Astrocyte (in vitro differentiated cells and primary cell): ENCODE data around the gene PIP. TPM values are rescaled to one million over a fixed set of nuclear protein-coding genes. Genes with fewer than 3 reads are reported as not detected.
"Not testable (repeated sequence)": the region's sequence is repeated elsewhere in the genome, so short reads cannot be mapped to it uniquely, and the experiment has no call there.

Source experiments
- DNase-seq: peaks from one replicate; pipeline ENCODE4 v3.0.0-alpha.2; 2010; ENCODE audit warnings: low read depth
- FAIRE-seq: peaks from 2 replicates; lab custom pipeline; 2011; peaks lifted over from hg19 to GRCh38; lab: Jason Lieb, UNC
- H2AFZ ChIP-seq: 2 replicates; pipeline ENCODE4 v1.6.0; 2012; ENCODE audit warnings: low read depth, low read length, inconsistent platforms
- H3K27ac ChIP-seq: 2 replicates; pipeline ENCODE4 v1.5.1; 2011; ENCODE audit warnings: low read depth, low read length, inconsistent platforms
- H3K27me3 ChIP-seq: 2 replicates; pipeline ENCODE4 v1.6.0; 2011; ENCODE audit warnings: low read length, inconsistent platforms; ENCODE audit not compliant: insufficient read depth
- H3K36me3 ChIP-seq: 2 replicates; pipeline ENCODE4 v1.5.1; 2011; ENCODE audit warnings: low read length, inconsistent platforms; ENCODE audit not compliant: insufficient read depth
- H3K4me1 ChIP-seq: 2 replicates; pipeline ENCODE4 v1.5.1; 2011; ENCODE audit warnings: low read length, inconsistent platforms; ENCODE audit not compliant: insufficient read depth
- H3K4me2 ChIP-seq: 2 replicates; pipeline ENCODE4 v1.6.0; 2012; ENCODE audit warnings: low read length, inconsistent platforms
- H3K4me3 ChIP-seq: 2 replicates; pipeline ENCODE4 v1.5.1; 2011; ENCODE audit warnings: low read depth, mild to moderate bottlenecking, low read length, inconsistent platforms; ENCODE audit not compliant: insufficient read depth
- H3K79me2 ChIP-seq: 2 replicates; pipeline ENCODE4 v1.6.0; 2012; ENCODE audit warnings: mild to moderate bottlenecking, low read length, inconsistent platforms; ENCODE audit not compliant: insufficient read depth
- H3K9ac ChIP-seq: 2 replicates; pipeline ENCODE4 v1.6.0; 2012; ENCODE audit warnings: mild to moderate bottlenecking, low read length, inconsistent platforms
- H3K9me3 ChIP-seq: 2 replicates; pipeline ENCODE4 v1.5.1; 2012; ENCODE audit warnings: low read depth, mild to moderate bottlenecking, low read length, inconsistent platforms; ENCODE audit not compliant: insufficient read depth
- H4K20me1 ChIP-seq: 2 replicates; pipeline ENCODE4 v1.6.0; 2012; ENCODE audit warnings: low read length, inconsistent platforms; ENCODE audit not compliant: insufficient read depth
- H3K27ac Mint-ChIP-seq: one replicate; pipeline ENCODE4 v1.8.0; 2021; ENCODE audit warnings: mild to moderate bottlenecking, mixed read lengths; ENCODE audit not compliant: unreplicated experiment
- H3K27me3 Mint-ChIP-seq: one replicate; pipeline ENCODE4 v1.8.0; 2021; ENCODE audit warnings: low read depth, mixed read lengths; ENCODE audit not compliant: unreplicated experiment
- H3K36me3 Mint-ChIP-seq: one replicate; pipeline ENCODE4 v1.8.0; 2021; ENCODE audit warnings: low read depth, mixed read lengths; ENCODE audit not compliant: unreplicated experiment
- H3K4me1 Mint-ChIP-seq: one replicate; pipeline ENCODE4 v1.8.0; 2021; ENCODE audit warnings: low read depth, mixed read lengths; ENCODE audit not compliant: unreplicated experiment
- H3K4me3 Mint-ChIP-seq: one replicate; pipeline ENCODE4 v1.8.0; 2021; ENCODE audit warnings: mild to moderate bottlenecking, moderate library complexity, mixed read lengths; ENCODE audit not compliant: unreplicated experiment
- H3K9me3 Mint-ChIP-seq: one replicate; pipeline ENCODE4 v1.8.0; 2021; ENCODE audit warnings: mild to moderate bottlenecking, mixed read lengths; ENCODE audit not compliant: unreplicated experiment
- EZH2 ChIP-seq: IDR thresholded peaks from 2 replicates; pipeline ENCODE4 v1.6.1; 2012; ENCODE audit warnings: mild to moderate bottlenecking, low read length, inconsistent platforms; ENCODE audit not compliant: insufficient read depth
- total RNA-seq: library from RNA; stranded (reverse); gene quantifications from 2 replicates; pipeline ENCODE4 v1.2.1, GENCODE V29; 2021
- TF ChIP-seq, protein P1 (sequence below): IDR thresholded peaks from 2 replicates; pipeline ENCODE4 v1.5.1; 2011; ENCODE audit warnings: low read depth, mild to moderate bottlenecking, inconsistent platforms, low read length, moderate library complexity; ENCODE audit not compliant: insufficient read depth

Gene PIP
- total RNA-seq, 1 donor from 2014 or later = not detected

DNA sequence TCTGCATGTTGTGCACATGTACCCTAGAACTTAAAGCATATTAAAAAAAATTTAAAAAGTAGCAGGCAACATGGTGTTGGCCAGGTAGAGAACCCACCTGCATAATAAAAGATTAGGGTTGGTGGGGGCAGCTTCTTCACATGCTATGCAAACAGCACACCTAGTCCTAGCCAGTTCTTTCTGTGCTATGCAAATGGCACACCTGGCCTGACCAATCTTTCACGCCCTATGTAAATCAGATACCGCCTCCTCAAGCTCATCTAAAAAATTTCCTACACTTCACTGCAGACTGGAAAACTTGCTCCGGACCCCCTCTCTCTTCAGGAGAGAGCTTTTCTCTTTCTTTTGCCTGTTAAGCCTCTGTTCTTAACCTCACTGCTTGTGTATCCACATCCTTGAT, 14.5 kb upstream of the PIP start:
- Histone ChIP-seq H3K4me3 (no peak overlapping the region), H3K9me3 (no peaks in the 10 kb centered on the region), H3K27ac (no peak overlapping the region), H3K4me1 (no peaks in the 10 kb centered on the region), H3K79me2 (no peaks in the 10 kb centered on the region), H3K27me3 (no peaks in the 10 kb centered on the region), H3K4me2 (no peak overlapping the region), H3K9ac (no peak overlapping the region), H4K20me1 (no peaks in the 10 kb centered on the region), H3K36me3 (no peaks in the 10 kb centered on the region), H2AFZ (no peak overlapping the region)
- H3K4me1 Mint-ChIP-seq = peaks cover 3% of the 10 kb centered on the region
- H3K4me3 Mint-ChIP-seq = no peak overlapping the region
- FAIRE-seq = no peak
- H3K9me3 Mint-ChIP-seq = peaks cover 23% of the 10 kb centered on the region
- TF ChIP-seq, protein P1, sequence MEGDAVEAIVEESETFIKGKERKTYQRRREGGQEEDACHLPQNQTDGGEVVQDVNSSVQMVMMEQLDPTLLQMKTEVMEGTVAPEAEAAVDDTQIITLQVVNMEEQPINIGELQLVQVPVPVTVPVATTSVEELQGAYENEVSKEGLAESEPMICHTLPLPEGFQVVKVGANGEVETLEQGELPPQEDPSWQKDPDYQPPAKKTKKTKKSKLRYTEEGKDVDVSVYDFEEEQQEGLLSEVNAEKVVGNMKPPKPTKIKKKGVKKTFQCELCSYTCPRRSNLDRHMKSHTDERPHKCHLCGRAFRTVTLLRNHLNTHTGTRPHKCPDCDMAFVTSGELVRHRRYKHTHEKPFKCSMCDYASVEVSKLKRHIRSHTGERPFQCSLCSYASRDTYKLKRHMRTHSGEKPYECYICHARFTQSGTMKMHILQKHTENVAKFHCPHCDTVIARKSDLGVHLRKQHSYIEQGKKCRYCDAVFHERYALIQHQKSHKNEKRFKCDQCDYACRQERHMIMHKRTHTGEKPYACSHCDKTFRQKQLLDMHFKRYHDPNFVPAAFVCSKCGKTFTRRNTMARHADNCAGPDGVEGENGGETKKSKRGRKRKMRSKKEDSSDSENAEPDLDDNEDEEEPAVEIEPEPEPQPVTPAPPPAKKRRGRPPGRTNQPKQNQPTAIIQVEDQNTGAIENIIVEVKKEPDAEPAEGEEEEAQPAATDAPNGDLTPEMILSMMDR = no peak
- TF ChIP-seq EZH2 = no peak
- no peak for DNase-seq
- no peak overlapping the region for H3K27ac Mint-ChIP-seq
- H3K27me3 Mint-ChIP-seq = no peaks in the 10 kb centered on the region
- H3K36me3 Mint-ChIP-seq = no peaks in the 10 kb centered on the region

DNA sequence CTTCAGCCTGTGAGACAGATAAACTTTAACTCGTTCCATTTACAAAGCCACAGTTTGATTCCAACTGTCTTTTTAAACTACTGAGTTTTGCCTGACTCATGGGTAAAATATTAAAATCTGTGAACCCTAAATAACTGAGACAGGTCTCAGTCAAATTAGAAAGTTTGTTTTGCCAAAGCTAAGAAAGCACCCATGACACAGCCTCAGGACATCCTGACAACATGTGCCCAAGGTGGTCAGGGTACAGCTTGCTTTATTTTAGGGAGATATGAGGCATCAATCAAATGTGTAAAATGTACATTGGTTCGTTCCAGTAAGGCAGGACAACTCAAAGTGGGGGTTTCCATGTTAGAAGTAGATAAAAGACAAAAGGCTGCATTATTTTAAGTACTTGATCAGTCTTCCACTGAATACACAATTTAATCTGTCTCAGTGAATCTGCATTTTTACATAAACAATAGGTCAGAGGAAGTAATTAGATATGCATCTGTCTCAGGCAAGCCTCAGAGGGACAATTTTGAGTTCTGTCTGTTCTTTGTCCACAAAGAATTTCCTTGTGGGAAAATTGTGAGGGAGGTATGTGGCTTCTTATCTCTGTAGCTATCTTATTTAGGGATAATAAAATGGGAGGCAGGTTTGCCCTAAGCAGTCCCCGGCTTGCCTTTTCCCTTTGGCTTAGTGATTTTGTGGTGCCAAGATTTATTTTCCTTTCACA, 11.0 kb upstream of the PIP start:
- TF ChIP-seq, protein P1 = no peak
- TF ChIP-seq EZH2 = no peak
- Histone ChIP-seq H3K4me2 (no peak overlapping the region), H3K4me3 (no peak overlapping the region), H3K36me3 (no peaks in the 10 kb centered on the region), H4K20me1 (no peaks in the 10 kb centered on the region), H3K27me3 (no peaks in the 10 kb centered on the region), H2AFZ (no peak overlapping the region), H3K79me2 (no peaks in the 10 kb centered on the region), H3K27ac (no peak overlapping the region), H3K4me1 (no peaks in the 10 kb centered on the region), H3K9me3 (no peaks in the 10 kb centered on the region), H3K9ac (no peak overlapping the region)
- peaks cover 18% of the 10 kb centered on the region for H3K9me3 Mint-ChIP-seq
- DNase-seq = no peak
- peaks cover 9% of the 10 kb centered on the region for H3K4me1 Mint-ChIP-seq
- H3K27me3 Mint-ChIP-seq = no peaks in the 10 kb centered on the region
- no peak overlapping the region for H3K4me3 Mint-ChIP-seq
- no peak overlapping the region for H3K27ac Mint-ChIP-seq
- no peaks in the 10 kb centered on the region for H3K36me3 Mint-ChIP-seq
- FAIRE-seq = no peak

DNA sequence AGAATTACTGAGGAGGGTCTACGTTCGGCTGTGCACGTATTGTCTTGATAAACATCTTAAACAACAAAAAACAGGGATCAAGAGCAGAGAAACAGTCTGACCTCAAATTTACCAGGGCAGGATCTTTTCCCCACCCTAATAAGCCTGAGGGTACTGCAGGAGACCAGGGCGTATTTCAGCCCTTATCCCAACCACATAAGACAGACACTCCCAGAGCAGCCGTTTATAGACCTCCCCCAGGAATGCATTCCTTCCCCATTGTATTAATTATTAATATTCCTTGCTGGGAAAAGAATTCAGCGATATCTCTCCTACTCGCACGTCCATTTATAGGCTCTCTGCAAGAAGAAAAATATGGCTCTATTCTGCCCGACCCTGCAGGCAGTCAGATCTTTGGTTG, 8.6 kb upstream of the PIP start:
- H3K4me3 ChIP-seq, H3K36me3 Mint-ChIP-seq, FAIRE-seq, H3K27ac ChIP-seq, H3K4me3 Mint-ChIP-seq, DNase-seq, H3K4me2 ChIP-seq, H2AFZ ChIP-seq, H3K4me1 ChIP-seq, H3K79me2 ChIP-seq, H3K36me3 ChIP-seq, H3K27me3 ChIP-seq, H3K9ac ChIP-seq, H4K20me1 ChIP-seq, H3K9me3 ChIP-seq, H3K27ac Mint-ChIP-seq, H3K27me3 Mint-ChIP-seq: not testable (repeated sequence)
- peaks cover 13% of the 10 kb centered on the region for H3K4me1 Mint-ChIP-seq
- H3K9me3 Mint-ChIP-seq = peaks cover 10% of the 10 kb centered on the region
